Measurements from ENCODE around the gene IGFL2. TPM values are rescaled to one million over a fixed set of nuclear protein-coding genes. Genes with fewer than 3 reads are reported as not detected.

Gene IGFL2
- total and polyA plus RNA-seq, 12 donors: 0.44 TPM; not detected in 11

DNA sequence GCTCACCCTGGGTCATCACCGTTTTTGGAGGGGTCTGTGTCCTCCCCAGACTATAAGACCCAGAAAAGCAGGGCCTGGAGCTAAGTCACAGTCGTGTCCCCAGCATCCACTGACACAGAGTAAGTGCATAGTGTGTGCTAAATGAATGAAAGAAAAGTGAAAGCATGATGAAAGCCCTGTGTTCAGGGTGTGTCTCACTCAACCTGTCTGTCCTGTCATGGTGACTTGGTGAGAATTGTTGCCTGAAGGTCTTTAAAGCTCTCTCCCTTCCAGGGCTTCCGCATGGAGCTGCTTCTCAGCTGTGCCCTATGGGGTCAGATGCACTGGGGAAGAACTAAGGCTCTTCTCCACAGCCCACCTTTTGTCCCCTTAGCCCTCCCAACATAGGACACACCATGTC lies 61.0 kb downstream of the IGFL2 start:
- ATAC-seq (no peak), DNase-seq (no peak)
- 78 to 82% methylated on average over 3 of the region's 3 CpGs for WGBS, 2 donors
- H3K27me3 ChIP-seq: peaks cover 0 to 12% (median 0%) of the 10 kb centered on the region in 7 donors
- intact Hi-C loops (cut with DNase I): no loop called here
- TF ChIP-seq CTCF (IDR thresholded peaks at IDR 0.05): no peak
- no peaks in the 10 kb centered on the region for H3K36me3 ChIP-seq
- peaks cover 0 to 23% (median 12%) of the 10 kb centered on the region in 9 donors for H3K4me1 ChIP-seq
- no peak overlapping the region for H3K27ac ChIP-seq
- no peaks in the 10 kb centered on the region for H3K9me3 ChIP-seq
- H3K4me3 ChIP-seq: no peak overlapping the region

DNA sequence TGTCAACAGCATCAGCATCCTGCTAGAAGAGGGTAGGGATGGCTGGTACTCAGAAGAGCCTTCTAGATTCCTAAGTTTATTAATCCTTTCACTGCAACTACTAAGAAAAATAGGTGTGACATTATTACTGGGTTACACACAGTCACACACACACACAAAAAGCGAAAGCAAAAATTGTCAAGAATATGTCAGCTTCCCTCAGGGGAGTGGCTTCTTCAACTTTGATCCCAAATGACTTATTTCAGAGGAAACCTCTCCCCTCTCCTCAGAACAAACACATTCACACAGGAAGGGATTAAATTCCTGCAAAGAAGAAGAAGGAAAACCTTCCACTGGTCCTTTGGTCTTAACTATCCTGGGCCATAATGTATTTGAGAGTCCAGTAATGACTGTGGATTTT lies 61.4 kb downstream of the IGFL2 start:
- intact Hi-C loops (cut with DNase I): no loop called here
- Histone ChIP-seq H3K36me3 (no peaks in the 10 kb centered on the region), H3K4me3 (no peak overlapping the region), H3K9me3 (no peaks in the 10 kb centered on the region), H3K27me3 (peaks cover 0 to 12% (median 0%) of the 10 kb centered on the region in 7 donors), H3K27ac (no peak overlapping the region), H3K4me1 (peaks cover 0 to 23% (median 12%) of the 10 kb centered on the region in 9 donors)
- no peak for TF ChIP-seq CTCF (IDR thresholded peaks at IDR 0.05)
- no peak for ATAC-seq
- 84 to 85% methylated on average over 1 of the region's 1 CpG for whole genome bisulfite sequencing, 2 donors
- no peak for DNase-seq

GRCh38 chr19:46210669-46211068 lies 62.6 kb downstream of the IGFL2 start:
- no peak overlapping the region for H3K27ac ChIP-seq

More at GRCh38 chr19:46210669-46211068, 62.6 kb downstream of the IGFL2 start:
- Histone ChIP-seq H3K4me3 (no peak overlapping the region), H3K36me3 (no peaks in the 10 kb centered on the region), H3K27me3 (peaks cover 0 to 12% (median 0%) of the 10 kb centered on the region in 7 donors), H3K9me3 (no peaks in the 10 kb centered on the region), H3K4me1 (peaks cover 0 to 23% (median 12%) of the 10 kb centered on the region in 9 donors)
- 24 to 68% methylated on average over 1 of the region's 1 CpG for WGBS, 2 donors
- intact Hi-C loops (cut with DNase I): no loop called here
- DNase-seq (no peak), ATAC-seq (no peak)
- TF ChIP-seq CTCF (IDR thresholded peaks at IDR 0.05): no peak

Other genes with a start within 250 kb of the IGFL2 start
- gene MYPOP, start 245.6 kb upstream of the IGFL2 start, total RNA-seq: 10 to 100 TPM in 6 of 10 donors, 1 to 10 TPM in 4; 8.1 to 17.0 (median 10.3) TPM
- gene MYPOP, start 245.6 kb upstream of the IGFL2 start, polyA plus RNA-seq: 1 to 10 TPM; 7.1 to 8.9 TPM
- gene NANOS2, start 233.5 kb upstream of the IGFL2 start, total RNA-seq: not detected
- not detected for gene NANOS2, start 233.5 kb upstream of the IGFL2 start, polyA plus RNA-seq
- 1 to 10 TPM; 4.4 to 7.8 (median 5.9) TPM for gene NOVA2, start 174.4 kb upstream of the IGFL2 start, total RNA-seq
- 1 to 10 TPM; 1.6 to 8.2 TPM for gene NOVA2, start 174.4 kb upstream of the IGFL2 start, polyA plus RNA-seq
- 10 to 100 TPM in 1 of 10 donors, 1 to 10 TPM in 9; 6.6 to 10.3 (median 8.3) TPM for gene CCDC61, start 152.8 kb upstream of the IGFL2 start, total RNA-seq
- 10 to 100 TPM in 1 of 2 donors, 1 to 10 TPM in 1; 7.3 to 11.6 TPM for gene CCDC61, start 152.8 kb upstream of the IGFL2 start, polyA plus RNA-seq
- gene PGLYRP1, start 125.2 kb upstream of the IGFL2 start, total RNA-seq: 1 to 10 TPM in 1 of 10 donors, under 1 TPM in 1, not detected in 8; 0.81 to 1.1 TPM
- under 1 TPM in 1 of 2 donors, not detected in 1; 0.16 TPM for gene PGLYRP1, start 125.2 kb upstream of the IGFL2 start, polyA plus RNA-seq
- gene IGFL4, start 107.2 kb upstream of the IGFL2 start, total RNA-seq: not detected
- not detected for gene IGFL4, start 107.2 kb upstream of the IGFL2 start, polyA plus RNA-seq
- not detected for gene IGFL3, start 23.6 kb upstream of the IGFL2 start, total RNA-seq
- gene IGFL3, start 23.6 kb upstream of the IGFL2 start, polyA plus RNA-seq: not detected
- gene IGFL1, start 81.5 kb downstream of the IGFL2 start, total RNA-seq: not detected
- not detected for gene IGFL1, start 81.5 kb downstream of the IGFL2 start, polyA plus RNA-seq
- 100 to 1,000 TPM in 1 of 10 donors, 10 to 100 TPM in 9; 22.7 to 141 (median 46.4) TPM for gene HIF3A, start 148.8 kb downstream of the IGFL2 start, total RNA-seq
- 100 to 1,000 TPM in 1 of 2 donors, 10 to 100 TPM in 1; 49.3 to 204 TPM for gene HIF3A, start 148.8 kb downstream of the IGFL2 start, polyA plus RNA-seq
- gene PPP5C, start 198.8 kb downstream of the IGFL2 start, total RNA-seq: 10 to 100 TPM; 69.9 to 89.5 (median 76.5) TPM
- 10 to 100 TPM; 51.6 to 80.3 TPM for gene PPP5C, start 198.8 kb downstream of the IGFL2 start, polyA plus RNA-seq